GM06990 (cell line): ENCODE measurements around the gene OR10J5.
"Not testable (repeated sequence)": the region's sequence is repeated elsewhere in the genome, so short reads cannot be mapped to it uniquely, and the experiment has no call there.

Experiments used
- DNase-seq: peaks from one replicate; pipeline ENCODE4 v3.0.0-alpha.2; 2011; ENCODE audit not compliant: insufficient read length; ENCODE audit errors: extremely low read depth
- H3K27me3 ChIP-seq: replicated peaks from 2 replicates; pipeline ENCODE4 v1.6.0; 2011; ENCODE audit warnings: low read length; ENCODE audit not compliant: control insufficient read depth, insufficient read depth
- H3K36me3 ChIP-seq: 2 replicates; pipeline ENCODE4 v1.5.1; 2011; ENCODE audit warnings: low read length; ENCODE audit not compliant: control insufficient read depth, insufficient read depth
- H3K4me3 ChIP-seq: replicated peaks from 2 replicates; pipeline ENCODE4 v1.5.1; 2011; ENCODE audit warnings: low read depth, mild to moderate bottlenecking, control low read depth, low read length
- CTCF ChIP-seq: IDR thresholded peaks from 2 replicates; pipeline ENCODE4 v1.5.1; 2011; ENCODE audit warnings: low read length, control low read depth, mild to moderate bottlenecking, inconsistent platforms; ENCODE audit not compliant: insufficient read depth, poor library complexity, severe bottlenecking

OR10J5 gene

GRCh38 chr1:159501082-159501481, 34.7 kb downstream of the OR10J5 start:
- no peaks in the 10 kb centered on the region for H3K36me3 ChIP-seq
- no peaks in the 10 kb centered on the region for H3K27me3 ChIP-seq
- no peak overlapping the region for H3K4me3 ChIP-seq
- no peak for DNase-seq
- TF ChIP-seq CTCF = no peak

GRCh38 chr1:159494513-159495210, 41.1 kb downstream of the OR10J5 start:
- H3K4me3 ChIP-seq, H3K27me3 ChIP-seq, DNase-seq, H3K36me3 ChIP-seq: not testable (repeated sequence)

GRCh38 chr1:159493354-159493753, 42.5 kb downstream of the OR10J5 start:
- TF ChIP-seq CTCF = no peak
- Histone ChIP-seq H3K27me3 (no peaks in the 10 kb centered on the region), H3K4me3 (no peak overlapping the region), H3K36me3 (no peaks in the 10 kb centered on the region)
- DNase-seq = no peak

GRCh38 chr1:159492575-159493323, 43.1 kb downstream of the OR10J5 start:
- no peak for DNase-seq
- H3K36me3 ChIP-seq = no peaks in the 10 kb centered on the region
- no peaks in the 10 kb centered on the region for H3K27me3 ChIP-seq
- TF ChIP-seq CTCF = no peak
- H3K4me3 ChIP-seq = no peak overlapping the region
